GM18951 (cell line): ENCODE data around the gene ELK4.

ENCODE experiments used
- POLR2A ChIP-seq: IDR thresholded peaks from 4 replicates; pipeline ENCODE4 v1.6.1; 2011; ENCODE audit warnings: mild to moderate bottlenecking; ENCODE audit not compliant: insufficient read length, insufficient read depth; ENCODE audit errors: extremely low read depth
- in situ Hi-C: fragments of 300-500 bp; cut with MboI; formaldehyde crosslinking; loops from one replicate; pipeline ENCODE4 v1.12.0; 2022; ENCODE audit warnings: low sequenced_read_pairs, mixed read lengths, inconsistent platforms; ENCODE audit not compliant: unreplicated experiment

The ELK4 gene

DNA sequence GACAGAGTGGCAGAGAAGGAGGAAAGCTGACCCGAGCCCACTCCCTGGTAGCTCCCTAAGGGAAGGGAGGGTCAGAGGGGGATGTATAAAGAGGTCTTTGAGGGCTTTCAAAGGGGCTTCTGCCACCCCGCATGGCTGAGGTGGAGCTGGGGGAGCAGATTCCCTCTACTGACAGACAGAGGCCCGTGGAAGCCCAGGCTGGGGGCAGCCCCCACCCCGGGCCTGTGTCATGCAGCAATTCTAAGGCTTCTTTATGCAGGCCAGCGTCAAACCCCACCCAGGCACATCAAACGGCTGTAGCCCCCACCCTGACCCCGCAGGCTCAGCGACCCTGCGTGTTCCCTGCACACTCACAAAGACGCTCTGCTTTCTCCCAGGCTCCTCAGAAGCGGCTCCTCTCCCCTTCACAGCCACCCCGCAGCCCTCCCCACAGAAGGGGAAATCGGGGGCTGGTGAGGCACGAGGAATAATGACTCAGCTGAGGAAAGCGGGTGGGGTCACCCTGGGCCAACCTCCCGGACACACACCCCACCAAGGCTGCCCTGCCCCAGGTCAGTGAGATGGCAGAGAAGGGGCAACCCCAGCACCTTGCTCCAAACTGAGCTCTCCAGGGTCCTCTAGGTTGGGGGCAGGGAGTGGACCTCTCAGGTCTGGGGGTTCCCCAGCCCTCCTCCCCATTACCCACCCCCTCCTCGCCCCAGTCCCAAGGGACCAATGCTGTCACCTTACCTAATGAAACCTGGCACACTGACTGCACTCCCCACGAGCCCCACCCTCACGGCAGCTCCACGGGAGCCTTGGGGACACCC is 37.7 kb upstream of the ELK4 start:
- peak; percentile 41 for TF ChIP-seq POLR2A
- in situ Hi-C loops, result no loop called here

DNA sequence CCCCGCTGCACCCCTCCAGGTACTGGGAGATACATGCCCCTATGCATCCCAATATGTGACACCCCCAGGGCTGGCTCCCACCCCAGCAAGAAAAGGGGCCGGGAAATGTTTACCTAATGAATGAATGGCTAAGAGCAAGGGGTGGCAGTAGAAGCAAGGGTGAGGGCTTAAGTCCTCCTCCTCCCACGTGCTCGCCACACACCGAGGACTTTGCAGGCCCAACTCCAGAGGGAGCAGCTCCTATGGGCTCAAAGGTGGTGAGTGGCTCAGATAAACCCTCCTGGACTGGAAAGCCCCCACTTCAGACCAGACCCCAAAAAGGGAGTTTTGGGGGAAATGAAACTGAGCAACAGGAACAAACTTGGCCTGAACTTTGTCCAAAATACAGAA is 37.1 kb upstream of the ELK4 start:
- no peak for TF ChIP-seq POLR2A
- in situ Hi-C loops, result no loop called here

DNA sequence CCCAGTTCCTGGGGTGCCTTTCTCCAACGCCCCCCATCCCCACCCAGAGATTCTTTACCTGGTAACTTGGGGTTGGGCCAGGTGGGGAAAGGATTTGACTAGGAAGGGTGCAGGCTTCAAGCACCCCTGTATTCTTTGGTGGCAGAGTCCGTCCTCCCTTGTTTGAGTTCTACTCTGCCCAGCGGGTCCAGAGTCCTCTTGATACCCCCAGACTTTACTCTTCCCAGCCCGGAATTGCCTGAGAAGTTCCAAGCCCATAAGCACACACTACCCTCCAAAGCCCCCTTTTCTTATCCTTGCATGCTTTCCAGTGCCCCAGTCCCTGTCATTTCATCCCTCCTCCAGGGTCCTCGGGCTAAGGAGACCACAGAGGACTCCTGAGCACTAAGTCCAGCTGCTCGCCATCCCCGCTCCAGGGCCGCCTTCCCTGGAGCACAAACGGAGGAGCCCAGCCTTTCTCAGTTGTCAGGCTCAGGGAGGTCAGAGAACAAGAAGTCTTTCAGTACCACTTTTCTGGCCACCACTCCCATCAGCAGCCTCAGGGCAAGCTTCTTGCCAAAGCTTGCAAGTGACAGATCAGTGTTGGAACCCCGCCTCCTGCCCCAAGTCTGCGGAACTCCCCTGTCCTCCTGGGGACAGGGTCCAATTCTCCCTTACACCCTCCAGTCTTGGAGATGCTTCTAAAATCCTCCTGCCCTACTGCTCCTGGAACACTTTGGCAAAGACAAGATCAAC is 36.3 kb upstream of the ELK4 start:
- in situ Hi-C loops, result no loop called here
- TF ChIP-seq POLR2A, result no peak

DNA sequence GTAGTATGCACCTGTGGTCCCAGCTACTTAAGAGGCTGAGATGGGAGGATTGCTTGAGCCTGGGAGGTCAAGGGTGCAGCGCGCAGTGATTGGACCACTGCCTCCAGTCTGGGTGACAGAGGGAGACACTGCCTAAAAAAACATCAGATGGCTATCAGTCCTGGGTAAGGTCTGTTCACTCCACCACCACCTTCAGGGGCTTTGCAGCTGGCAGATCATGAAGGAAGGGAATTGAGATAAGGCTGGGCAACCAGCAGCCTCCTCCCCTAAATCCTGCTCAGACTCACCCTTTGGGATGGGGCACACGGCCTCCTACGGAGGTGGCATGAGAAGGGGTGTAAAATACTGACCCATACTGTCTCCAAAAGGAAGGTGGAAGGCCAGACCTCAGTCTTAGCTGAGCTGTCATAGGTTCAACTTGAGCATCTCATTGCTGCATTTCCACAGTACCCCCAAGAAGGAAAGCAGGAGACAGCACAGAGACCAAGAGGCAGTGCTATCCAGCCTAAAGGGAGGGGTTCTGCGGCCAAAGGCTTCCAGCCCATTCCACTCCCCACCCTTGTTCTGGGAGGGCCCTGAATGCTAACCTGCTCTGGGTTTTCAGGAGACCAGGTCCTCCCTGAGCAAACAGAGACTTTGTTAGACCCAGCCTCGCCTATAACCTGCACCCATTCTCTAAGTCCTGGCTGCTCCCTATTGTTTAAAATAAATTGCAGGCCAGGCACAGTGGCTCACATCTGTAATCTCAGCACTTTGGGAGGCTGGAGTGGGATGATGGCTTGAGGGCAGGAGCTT is 34.8 kb upstream of the ELK4 start:
- no peak for TF ChIP-seq POLR2A
- in situ Hi-C loops, result no loop called here

DNA sequence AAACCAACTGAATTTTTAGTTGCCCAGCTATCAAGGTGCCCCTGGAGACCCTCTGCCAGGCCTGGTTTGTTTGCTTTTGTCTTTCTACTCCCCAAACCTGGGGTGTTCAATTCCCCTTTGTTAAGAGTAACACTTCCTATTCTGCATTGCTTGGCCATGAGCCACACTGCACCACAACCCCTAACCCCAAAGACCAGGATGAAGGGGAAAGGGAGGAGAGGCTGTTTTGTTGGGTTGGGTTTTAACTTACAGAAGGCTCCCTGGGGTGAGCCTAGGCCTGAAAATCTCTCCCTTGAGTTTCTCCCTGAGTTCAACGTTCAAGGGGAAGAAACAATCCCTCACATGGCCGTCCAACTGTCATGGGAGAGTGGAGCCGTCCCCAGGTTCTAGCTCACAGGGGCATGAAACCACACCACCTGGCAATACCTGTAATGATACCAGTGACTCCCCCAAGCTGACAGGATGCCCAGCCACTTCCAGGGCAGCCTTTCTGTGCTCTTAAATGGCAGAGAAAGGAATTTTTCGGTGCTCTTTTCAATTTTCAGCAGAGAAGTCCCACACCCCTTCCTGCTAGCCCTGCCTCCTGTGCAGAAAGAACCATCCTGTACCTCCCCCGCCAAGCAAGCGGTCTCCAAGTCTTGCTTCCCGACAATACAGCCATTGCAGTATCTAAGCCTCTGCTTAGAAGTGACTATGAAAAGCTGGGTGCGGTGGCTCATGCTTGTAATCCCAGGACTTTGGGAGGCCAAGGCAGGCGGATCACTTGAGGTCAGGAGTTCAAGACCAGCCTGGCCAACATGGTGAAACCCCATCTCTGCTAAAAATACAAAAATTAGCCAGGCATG is 33.6 kb upstream of the ELK4 start:
- in situ Hi-C loops, result no loop called here
- no peak for TF ChIP-seq POLR2A

DNA sequence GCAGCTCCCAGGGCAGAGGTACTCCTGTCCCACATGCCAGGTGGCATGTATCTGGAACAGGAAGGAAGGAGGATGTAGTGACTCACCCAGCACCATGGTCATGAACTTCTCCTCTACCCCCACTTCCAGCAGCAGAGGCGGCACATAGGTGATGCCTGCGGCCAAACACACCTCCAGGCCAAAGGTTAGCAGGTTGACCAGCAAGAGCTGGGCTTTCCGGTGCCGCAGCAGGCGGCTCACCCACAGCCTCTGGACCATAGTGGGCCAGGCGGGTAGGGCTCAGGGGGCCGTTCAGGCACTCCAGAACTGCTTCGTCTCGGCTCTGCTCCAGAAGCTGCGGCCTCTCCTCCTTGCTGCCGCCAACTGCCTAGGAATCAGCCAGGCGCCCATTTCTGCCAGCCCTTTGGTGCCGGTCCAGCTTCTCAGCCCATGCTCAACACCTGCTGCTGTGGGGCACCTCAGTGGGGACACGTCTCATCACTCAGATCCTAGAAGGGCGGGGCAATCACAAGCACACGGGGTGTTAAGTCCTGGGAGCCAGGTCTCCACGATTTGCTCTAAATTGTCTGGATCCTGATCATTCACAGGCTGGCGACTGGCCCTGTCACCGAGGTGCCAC is 32.7 kb upstream of the ELK4 start:
- in situ Hi-C loops, result loop anchor here (5.0 kb wide), 1 partner anchor 53 kb away; no protein-coding TSS in a partner anchor
- no peak for TF ChIP-seq POLR2A

DNA sequence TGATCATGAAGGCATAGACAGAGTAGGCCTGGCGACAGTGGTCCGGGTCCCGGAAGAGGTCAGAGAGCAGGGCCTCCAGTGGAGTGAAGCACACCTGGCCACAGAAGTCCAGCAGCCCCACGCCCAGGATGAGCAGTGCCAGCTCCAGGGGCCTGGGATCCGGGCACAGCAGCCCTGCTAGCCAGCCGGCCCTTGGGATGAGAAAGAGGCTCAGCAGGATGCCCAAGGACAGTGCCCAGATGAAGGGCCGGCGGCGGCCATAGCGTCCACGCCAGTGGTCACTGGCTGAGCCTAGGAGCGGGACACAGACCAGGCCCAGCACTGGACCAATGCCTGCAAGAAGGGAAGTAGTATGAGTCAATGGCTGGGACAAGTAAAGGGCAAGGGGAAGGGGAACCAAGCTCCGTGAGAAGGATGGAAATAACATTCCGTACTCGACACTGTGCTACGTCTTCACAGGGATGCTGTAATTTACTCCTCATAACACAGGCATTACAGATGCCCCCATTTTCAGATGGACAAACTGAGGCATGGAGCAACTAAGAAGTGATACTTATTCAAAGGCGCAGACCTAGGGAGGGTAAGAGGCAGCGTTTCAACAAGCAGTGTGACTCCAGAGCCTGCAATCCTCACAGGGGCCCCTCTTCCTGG is 31.6 kb upstream of the ELK4 start:
- in situ Hi-C loops, result loop anchor here (5.0 kb wide), 1 partner anchor 54 kb away; no protein-coding TSS in a partner anchor
- no peak for TF ChIP-seq POLR2A

DNA sequence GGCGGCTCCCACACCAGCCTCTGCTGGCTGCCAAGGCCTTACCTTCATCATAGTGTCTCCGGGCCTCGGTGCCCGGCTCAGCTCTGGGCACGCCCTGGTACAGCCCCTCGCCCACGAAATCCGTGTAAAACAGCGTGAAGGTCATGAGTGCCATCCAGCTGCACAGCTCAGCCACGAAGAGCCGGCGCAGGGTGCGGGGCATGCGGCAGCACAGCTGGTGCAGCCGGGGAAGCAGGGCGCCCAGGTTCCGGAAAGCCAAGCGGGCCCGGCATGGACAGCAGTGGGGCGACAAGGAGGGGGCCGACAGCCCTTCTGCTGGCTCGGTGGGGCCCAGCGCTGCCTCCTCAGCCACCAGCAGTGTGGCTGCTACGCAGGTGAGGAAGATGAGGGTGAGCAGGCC is 31.0 kb upstream of the ELK4 start:
- in situ Hi-C loops, result loop anchor here (5.0 kb wide), 1 partner anchor 55 kb away; no protein-coding TSS in a partner anchor
- no peak for TF ChIP-seq POLR2A

DNA sequence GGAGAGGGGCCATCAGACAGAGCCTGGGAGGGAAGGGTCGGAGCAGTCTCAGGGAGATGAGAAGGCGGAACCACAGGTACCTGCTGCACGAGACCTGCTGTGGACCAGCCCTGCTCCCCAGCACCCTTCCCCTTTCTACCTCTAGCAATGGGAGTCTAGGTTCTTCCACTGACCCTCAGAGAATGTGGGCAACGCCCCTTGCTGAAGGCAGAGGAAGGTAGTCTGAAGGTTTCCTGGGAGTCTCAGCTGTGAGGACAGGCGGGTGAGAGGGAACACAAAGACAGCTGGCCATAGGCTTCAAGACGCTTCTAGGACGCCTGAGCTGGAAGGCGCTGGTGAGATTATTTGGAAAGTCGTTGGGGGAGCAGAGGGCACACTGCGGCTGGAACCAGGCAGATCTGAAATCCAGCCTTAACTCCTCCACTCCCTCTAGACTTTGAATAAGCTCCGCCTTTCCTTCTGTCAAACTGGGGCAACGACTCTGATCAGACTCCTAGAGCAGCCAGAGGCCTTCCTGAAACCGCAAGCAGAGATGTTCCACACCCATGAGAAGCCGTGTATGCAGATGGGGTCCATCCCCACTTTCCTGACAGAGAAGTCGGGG is 30.4 kb upstream of the ELK4 start:
- in situ Hi-C loops, result loop anchor here (5.0 kb wide), 1 partner anchor 55 kb away; no protein-coding TSS in a partner anchor
- TF ChIP-seq POLR2A, result no peak

DNA sequence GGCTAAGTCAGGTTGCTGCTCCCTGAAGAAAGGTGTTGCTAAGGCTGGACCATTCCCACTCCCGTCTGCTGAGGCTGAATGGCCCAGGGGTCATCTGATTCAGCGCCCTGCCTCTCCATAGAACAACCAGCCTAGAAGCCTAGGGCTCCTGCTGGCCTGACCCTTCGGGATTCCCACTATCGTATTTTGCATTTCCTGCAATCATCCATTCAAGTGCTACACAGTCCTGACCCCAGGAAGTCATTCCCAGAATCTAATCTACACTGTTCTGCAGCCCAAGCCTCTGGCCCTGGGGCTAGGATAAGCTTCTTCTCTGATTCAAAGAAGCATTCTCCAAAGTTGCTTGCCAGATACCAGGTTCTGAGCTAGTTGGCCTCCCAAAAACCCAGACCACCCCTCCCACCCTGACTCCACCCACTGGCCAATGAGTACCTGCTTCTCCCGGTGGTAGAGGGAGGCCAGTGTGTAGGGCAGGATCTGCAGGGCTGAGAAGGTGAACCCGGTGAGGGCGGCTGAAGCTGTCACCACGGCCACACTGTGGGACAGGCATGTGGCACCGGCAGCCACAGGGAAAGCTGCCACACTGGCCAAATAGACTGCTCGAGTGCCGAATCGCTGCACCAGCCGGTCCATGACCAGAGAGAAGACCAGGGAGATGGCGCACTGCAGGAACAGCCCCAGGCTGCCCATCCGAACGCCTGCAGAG is 29.8 kb upstream of the ELK4 start:
- in situ Hi-C loops, result loop anchor here (5.0 kb wide), 1 partner anchor 56 kb away; no protein-coding TSS in a partner anchor
- TF ChIP-seq POLR2A, result no peak
